NCI-H1105 (cell line): ENCODE measurements around the gene RPS6KL1.

Experiments used
- DNase-seq: peaks from one replicate; lab custom pipeline; 2025; lab: John Stamatoyannopoulos, UW

The RPS6KL1 gene

GRCh38 chr14:74951443-74952179 is 28.6 kb upstream of the RPS6KL1 start:
- no peak for DNase-seq

GRCh38 chr14:74950795-74951442 is 27.9 kb upstream of the RPS6KL1 start:
- DNase-seq = no peak

GRCh38 chr14:74949859-74950573 is 27.0 kb upstream of the RPS6KL1 start:
- DNase-seq = no peak

GRCh38 chr14:74949191-74949601 is 26.1 kb upstream of the RPS6KL1 start:
- no peak for DNase-seq

- no peak for DNase-seq
These were observed 25.4 kb upstream of the RPS6KL1 start for GRCh38 chr14:74948228-74949175.

- no peak for DNase-seq
These were observed 24.5 kb upstream of the RPS6KL1 start for GRCh38 chr14:74947353-74948227.

GRCh38 chr14:74946659-74947281 is 23.7 kb upstream of the RPS6KL1 start:
- no peak for DNase-seq

GRCh38 chr14:74945852-74946658 is 23.0 kb upstream of the RPS6KL1 start:
- DNase-seq = peak; percentile 47

- DNase-seq = peak; percentile 7
These were observed 22.3 kb upstream of the RPS6KL1 start for GRCh38 chr14:74945261-74945851.

- no peak for DNase-seq
These were observed 19.5 kb upstream of the RPS6KL1 start for GRCh38 chr14:74942608-74943007.

GRCh38 chr14:74942181-74942580 is 19.1 kb upstream of the RPS6KL1 start:
- no peak for DNase-seq

- DNase-seq = no peak
These were observed 18.6 kb upstream of the RPS6KL1 start for GRCh38 chr14:74941676-74942097.

- DNase-seq = no peak
These were observed 18.0 kb upstream of the RPS6KL1 start for GRCh38 chr14:74940956-74941565.

- DNase-seq = no peak
These were observed 15.8 kb upstream of the RPS6KL1 start for GRCh38 chr14:74938531-74939495.

GRCh38 chr14:74937171-74937570 is 14.1 kb upstream of the RPS6KL1 start:
- DNase-seq = no peak

- DNase-seq = no peak
These were observed 13.7 kb upstream of the RPS6KL1 start for GRCh38 chr14:74936731-74937130.

GRCh38 chr14:74936151-74936550 is 13.1 kb upstream of the RPS6KL1 start:
- no peak for DNase-seq

GRCh38 chr14:74935360-74935680 is 12.3 kb upstream of the RPS6KL1 start:
- no peak for DNase-seq
